ENCODE measurements around the gene DCK. TPM values are rescaled to one million over a fixed set of nuclear protein-coding genes. Genes with fewer than 3 reads are reported as not detected.
"Not testable (repeated sequence)": the region's sequence is repeated elsewhere in the genome, so short reads cannot be mapped to it uniquely, and the experiment has no call there.

Gene DCK
- total RNA-seq, 2 donors from 2014 or later: 25.3 TPM

DNA sequence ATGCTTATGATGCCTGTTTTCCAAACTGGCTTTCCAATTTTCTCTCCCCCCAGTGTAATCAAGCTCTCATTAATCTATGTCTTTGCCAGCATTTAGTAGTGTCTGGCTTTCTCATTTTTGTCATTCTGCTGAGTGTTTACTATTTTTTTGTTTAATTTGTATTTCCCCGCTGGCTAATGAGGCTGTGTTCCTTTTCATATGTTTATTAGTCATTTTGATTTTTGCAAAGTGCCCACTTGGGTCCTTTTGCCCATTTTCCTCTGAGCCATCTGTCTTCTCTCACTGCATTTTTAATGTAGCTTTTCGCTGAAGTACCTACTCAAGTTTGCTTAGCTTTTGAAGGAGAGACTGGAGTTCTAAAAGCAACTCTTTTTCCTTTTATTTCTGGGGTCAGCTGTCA is 14.7 kb downstream of the DCK start:
- Mint-ChIP-seq H3K4me1 (peaks cover 43% of the 10 kb centered on the region), H3K4me3 (no peak overlapping the region), H3K36me3 (ENCODE audit: low read depth) (peaks cover 3% of the 10 kb centered on the region), H3K27ac (peak overlapping the region; percentile 88), H3K27me3 (no peaks in the 10 kb centered on the region)
- ATAC-seq (no peak), DNase-seq (no peak)
- H3K9me3 ChIP-seq (ENCODE audit: control insufficient read depth, low read length, poor library complexity, severe bottlenecking): no peaks in the 10 kb centered on the region

DNA sequence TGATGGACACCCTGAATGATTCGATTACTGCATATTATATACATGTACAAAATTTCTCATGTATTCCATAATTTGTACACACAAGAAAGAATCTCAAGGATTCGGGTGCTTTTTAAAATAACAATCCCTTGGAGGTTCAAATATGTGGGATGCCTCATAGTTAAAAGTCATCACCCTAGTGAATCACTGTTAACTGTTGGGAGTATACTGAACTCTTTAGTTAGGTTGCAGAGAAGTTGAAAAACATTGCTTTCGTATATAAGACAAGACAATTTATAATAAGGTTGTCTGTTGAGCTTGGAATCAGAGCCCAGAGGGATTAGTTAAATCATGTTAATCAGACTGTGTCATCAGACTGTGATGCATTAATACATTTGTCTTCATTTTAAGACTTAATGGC is 15.6 kb downstream of the DCK start:
- H3K9me3 ChIP-seq (ENCODE audit: control insufficient read depth, low read length, poor library complexity, severe bottlenecking): no peaks in the 10 kb centered on the region
- ATAC-seq (no peak), DNase-seq (no peak)
- Mint-ChIP-seq H3K36me3 (ENCODE audit: low read depth) (peaks cover 3% of the 10 kb centered on the region), H3K27me3 (no peaks in the 10 kb centered on the region), H3K27ac (peak overlapping the region; percentile 88), H3K4me3 (no peak overlapping the region), H3K4me1 (peaks cover 36% of the 10 kb centered on the region)

DNA sequence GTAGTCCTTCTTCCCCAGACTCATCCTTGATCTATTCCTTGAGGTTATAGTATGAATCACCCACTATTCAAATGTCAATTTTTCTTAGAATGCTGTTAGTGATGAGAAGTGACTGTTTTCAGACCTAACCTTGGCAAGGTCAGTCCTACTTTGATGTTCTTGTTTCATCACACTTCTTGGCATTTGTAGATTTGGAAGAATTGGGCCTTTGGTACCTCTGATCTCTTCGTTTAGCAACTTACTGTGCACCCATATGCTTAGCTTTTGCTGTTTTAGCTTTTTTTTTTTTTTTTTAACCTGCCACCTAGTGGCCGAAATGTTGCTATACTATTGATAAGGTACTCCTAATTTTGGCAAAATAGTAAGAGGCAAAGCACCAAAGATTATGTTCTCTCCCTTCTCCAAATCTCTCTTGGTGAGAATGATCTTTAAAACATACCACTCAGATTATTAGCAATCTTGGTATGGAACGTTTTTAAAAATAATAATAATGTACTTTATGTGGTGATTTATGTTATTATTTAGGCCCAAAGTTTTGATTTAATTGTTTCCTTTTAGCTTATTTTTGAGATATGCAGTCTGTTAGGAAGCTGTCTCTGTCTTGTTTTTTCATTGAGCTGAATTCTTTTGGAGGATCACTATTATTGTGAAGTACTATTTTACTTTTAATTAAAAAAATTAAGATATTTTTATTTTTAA is 16.6 kb downstream of the DCK start:
- no peaks in the 10 kb centered on the region for H3K27me3 Mint-ChIP-seq
- no peak for DNase-seq
- H3K4me3 Mint-ChIP-seq: no peak overlapping the region
- peak; percentile 84 for ATAC-seq
- H3K27ac Mint-ChIP-seq: peak overlapping the region; percentile 88
- H3K9me3 ChIP-seq (ENCODE audit: control insufficient read depth, low read length, poor library complexity, severe bottlenecking): no peaks in the 10 kb centered on the region
- peaks cover 3% of the 10 kb centered on the region for H3K36me3 Mint-ChIP-seq (ENCODE audit: low read depth)
- H3K4me1 Mint-ChIP-seq: peaks cover 29% of the 10 kb centered on the region

DNA sequence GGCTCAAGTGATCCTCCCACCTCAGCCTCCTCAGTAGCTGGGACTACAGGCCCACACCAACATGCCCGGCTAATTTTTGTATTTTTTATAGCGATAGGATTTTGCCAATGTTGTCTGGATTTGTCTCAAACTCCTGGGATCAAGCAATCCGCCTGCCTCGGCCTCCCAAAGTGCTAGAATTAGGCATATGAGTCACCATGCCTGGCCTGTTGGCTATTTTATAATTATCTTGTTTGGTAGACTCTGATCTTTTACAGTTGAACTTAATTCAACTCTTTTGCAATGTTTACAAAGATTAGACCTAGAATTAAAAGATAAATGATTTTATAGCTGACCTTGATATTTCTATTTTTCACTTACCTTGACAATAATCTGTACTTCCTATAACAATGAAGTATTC is 18.0 kb downstream of the DCK start:
- peaks cover 3% of the 10 kb centered on the region for H3K36me3 Mint-ChIP-seq (ENCODE audit: low read depth)
- no peak for DNase-seq
- no peaks in the 10 kb centered on the region for H3K27me3 Mint-ChIP-seq
- H3K9me3 ChIP-seq (ENCODE audit: control insufficient read depth, low read length, poor library complexity, severe bottlenecking): no peaks in the 10 kb centered on the region
- H3K27ac Mint-ChIP-seq: no peak overlapping the region
- no peak overlapping the region for H3K4me3 Mint-ChIP-seq
- no peak for ATAC-seq
- peaks cover 24% of the 10 kb centered on the region for H3K4me1 Mint-ChIP-seq

DNA sequence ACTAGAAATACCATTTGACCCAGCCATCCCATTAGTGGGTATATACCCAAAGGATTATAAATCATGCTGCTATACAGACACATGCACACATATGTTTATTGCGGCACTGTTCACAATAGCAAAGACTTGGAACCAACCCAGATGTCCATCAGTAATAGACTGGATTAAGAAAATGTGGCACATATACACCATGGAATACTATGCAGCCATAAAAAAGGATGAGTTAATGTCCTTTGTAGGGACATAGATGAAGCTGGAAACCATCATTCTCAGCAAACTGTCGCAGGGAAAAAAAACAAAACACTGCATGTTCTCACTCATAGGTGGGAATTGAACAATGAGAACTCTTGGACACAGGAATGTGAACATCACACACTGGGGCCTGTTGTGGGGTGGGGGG is 23.9 kb downstream of the DCK start:
- H3K9me3 ChIP-seq (ENCODE audit: control insufficient read depth, low read length, poor library complexity, severe bottlenecking); ATAC-seq; H3K4me3 Mint-ChIP-seq; DNase-seq; H3K4me1 Mint-ChIP-seq; H3K27ac Mint-ChIP-seq; H3K27me3 Mint-ChIP-seq; H3K36me3 Mint-ChIP-seq (ENCODE audit: low read depth): not testable (repeated sequence)

DNA sequence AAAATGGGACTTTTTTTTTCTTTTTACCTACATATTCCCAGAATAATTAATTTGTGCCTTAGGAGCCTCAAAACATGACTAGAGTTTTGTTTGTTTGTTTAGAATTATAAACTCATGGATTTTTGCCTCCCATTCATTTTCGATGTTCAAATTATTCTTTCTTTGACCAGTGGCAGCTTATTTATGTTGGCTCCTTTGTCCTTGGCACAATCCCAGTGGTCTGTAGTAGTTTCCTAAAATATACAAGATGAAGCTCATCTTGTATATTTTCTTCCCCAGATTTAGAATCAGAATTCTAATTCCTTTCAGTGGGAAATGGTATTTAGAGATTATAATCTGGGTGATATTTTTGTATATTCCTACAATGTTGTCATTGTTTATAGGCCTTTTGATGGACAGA is 27.2 kb downstream of the DCK start:
- Mint-ChIP-seq H3K27ac (no peak overlapping the region), H3K27me3 (no peaks in the 10 kb centered on the region), H3K4me1 (peaks cover 4% of the 10 kb centered on the region), H3K36me3 (ENCODE audit: low read depth) (peaks cover 3% of the 10 kb centered on the region), H3K4me3 (no peak overlapping the region)
- ATAC-seq (no peak), DNase-seq (no peak)
- H3K9me3 ChIP-seq (ENCODE audit: control insufficient read depth, low read length, poor library complexity, severe bottlenecking): no peaks in the 10 kb centered on the region

DNA sequence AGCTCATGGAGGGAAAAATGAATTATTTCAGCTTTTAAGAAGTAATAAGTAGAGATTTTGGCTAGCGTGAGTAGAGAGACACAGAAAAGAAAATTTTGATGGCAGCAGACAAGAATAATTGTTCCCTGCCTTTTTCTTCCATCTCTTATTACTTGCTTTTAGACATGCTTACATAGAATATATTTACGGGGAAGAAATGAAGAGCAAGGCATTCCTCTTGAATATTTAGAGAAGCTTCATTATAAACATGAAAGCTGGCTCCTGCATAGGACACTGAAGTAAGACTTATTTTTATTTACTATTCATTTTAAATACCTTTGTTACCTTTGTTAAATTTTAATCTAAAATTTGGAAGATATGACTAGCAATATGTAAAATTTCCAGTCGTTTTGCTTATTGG is 32.2 kb downstream of the DCK start:
- H3K36me3 Mint-ChIP-seq (ENCODE audit: low read depth): peaks cover 6% of the 10 kb centered on the region
- H3K27ac Mint-ChIP-seq: no peak overlapping the region
- no peak for ATAC-seq

DNA sequence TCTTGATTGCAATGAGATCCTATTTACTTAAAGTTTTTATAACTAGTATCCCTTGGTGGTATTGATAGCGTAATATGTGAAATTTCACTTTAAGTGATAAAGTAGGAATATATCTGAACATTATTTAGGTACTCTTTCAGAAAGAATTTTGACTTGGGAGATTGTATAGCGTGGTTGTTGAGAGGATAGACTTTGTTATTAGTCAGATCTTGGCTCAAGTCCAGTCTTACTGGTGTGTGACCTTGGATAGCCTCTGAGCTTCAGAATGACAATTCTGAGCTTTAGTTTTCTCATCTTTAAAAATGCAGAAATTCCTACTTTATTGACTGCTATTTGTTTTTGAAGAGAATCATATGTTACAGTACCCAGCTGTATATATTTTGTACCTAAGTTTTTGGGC is 32.6 kb downstream of the DCK start:
- DNase-seq (no peak), ATAC-seq (no peak)
- Mint-ChIP-seq H3K4me1 (peaks cover 4% of the 10 kb centered on the region), H3K27ac (no peak overlapping the region), H3K4me3 (no peak overlapping the region), H3K27me3 (no peaks in the 10 kb centered on the region), H3K36me3 (ENCODE audit: low read depth) (peaks cover 6% of the 10 kb centered on the region)
- H3K9me3 ChIP-seq (ENCODE audit: control insufficient read depth, low read length, poor library complexity, severe bottlenecking): no peaks in the 10 kb centered on the region

More for the DNA sequence above, 32.2 kb downstream of the DCK start:
- Mint-ChIP-seq H3K4me1 (peaks cover 4% of the 10 kb centered on the region), H3K4me3 (no peak overlapping the region), H3K27me3 (no peaks in the 10 kb centered on the region)
- DNase-seq: no peak
- no peaks in the 10 kb centered on the region for H3K9me3 ChIP-seq (ENCODE audit: control insufficient read depth, low read length, poor library complexity, severe bottlenecking)

DNA sequence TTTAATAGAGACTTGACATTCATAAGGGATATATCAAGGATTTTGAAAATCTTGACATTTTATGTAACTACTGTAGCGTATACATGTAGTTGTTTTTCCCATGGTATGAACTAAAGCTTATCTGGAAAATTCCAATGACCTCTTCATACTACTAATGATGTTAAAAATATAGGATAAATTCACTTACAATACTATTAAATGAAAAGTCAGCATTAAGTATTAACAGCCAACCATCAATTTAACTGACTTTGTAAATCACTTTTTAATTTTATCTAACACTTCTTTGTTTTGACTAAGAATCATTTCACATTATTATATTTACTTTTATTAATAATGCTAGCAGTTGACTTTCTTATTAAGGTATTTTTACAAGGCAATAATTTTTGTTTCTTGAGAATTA is 34.2 kb downstream of the DCK start:
- no peak for ATAC-seq
- peaks cover 4% of the 10 kb centered on the region for H3K4me1 Mint-ChIP-seq
- peak overlapping the region; percentile 72 for H3K27ac Mint-ChIP-seq
- H3K4me3 Mint-ChIP-seq: no peak overlapping the region
- H3K36me3 Mint-ChIP-seq (ENCODE audit: low read depth): peaks cover 9% of the 10 kb centered on the region
- H3K9me3 ChIP-seq (ENCODE audit: control insufficient read depth, low read length, poor library complexity, severe bottlenecking): no peaks in the 10 kb centered on the region
- H3K27me3 Mint-ChIP-seq: no peaks in the 10 kb centered on the region
- no peak for DNase-seq

DNA sequence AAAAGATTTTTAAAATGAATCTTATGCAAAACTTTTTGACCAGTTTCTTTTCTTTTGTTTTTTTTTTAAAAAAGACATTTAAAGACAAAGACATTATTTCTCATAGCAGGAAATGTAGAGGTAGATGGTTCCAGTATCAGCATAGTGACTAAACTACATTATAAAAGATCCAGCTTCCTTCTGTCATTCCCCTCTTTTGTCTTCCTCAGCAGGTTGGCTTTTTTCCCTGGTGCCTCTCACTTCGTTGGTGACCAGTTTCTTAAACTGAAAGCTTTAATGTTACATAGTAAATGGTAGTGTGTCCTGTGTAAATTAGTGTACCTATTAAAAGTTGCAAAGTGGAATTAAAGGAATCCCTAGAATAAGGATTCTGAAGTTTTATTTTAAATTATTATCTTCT is 36.1 kb downstream of the DCK start:
- H3K4me3 Mint-ChIP-seq: no peak overlapping the region
- no peak for DNase-seq
- no peaks in the 10 kb centered on the region for H3K4me1 Mint-ChIP-seq
- no peaks in the 10 kb centered on the region for H3K27me3 Mint-ChIP-seq
- H3K9me3 ChIP-seq (ENCODE audit: control insufficient read depth, low read length, poor library complexity, severe bottlenecking): no peaks in the 10 kb centered on the region
- H3K27ac Mint-ChIP-seq: no peak overlapping the region
- ATAC-seq: no peak
- peaks cover 11% of the 10 kb centered on the region for H3K36me3 Mint-ChIP-seq (ENCODE audit: low read depth)

DNA sequence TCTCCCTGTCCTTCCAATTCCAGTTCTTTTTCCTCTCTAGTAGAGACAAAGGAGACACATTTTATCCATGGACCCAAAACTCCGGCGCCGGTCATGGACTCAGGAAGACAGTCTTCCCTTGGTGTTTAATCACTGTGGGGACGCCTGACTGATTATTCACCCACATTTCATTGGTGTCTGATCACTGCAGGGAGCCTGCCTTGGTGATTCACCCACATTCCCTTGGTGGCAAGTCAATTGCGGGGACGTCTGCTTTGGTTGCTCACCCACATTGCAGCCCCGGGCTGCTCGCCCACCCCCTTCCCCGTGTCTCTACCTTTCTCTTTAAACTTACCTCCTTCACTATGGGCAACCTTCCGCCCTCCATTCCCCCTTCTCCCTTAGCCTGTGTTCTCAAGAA is 38.7 kb downstream of the DCK start:
- H3K36me3 Mint-ChIP-seq (ENCODE audit: low read depth); H3K4me1 Mint-ChIP-seq; H3K9me3 ChIP-seq (ENCODE audit: control insufficient read depth, low read length, poor library complexity, severe bottlenecking); H3K27ac Mint-ChIP-seq; H3K4me3 Mint-ChIP-seq; DNase-seq; ATAC-seq; H3K27me3 Mint-ChIP-seq: not testable (repeated sequence)

DNA sequence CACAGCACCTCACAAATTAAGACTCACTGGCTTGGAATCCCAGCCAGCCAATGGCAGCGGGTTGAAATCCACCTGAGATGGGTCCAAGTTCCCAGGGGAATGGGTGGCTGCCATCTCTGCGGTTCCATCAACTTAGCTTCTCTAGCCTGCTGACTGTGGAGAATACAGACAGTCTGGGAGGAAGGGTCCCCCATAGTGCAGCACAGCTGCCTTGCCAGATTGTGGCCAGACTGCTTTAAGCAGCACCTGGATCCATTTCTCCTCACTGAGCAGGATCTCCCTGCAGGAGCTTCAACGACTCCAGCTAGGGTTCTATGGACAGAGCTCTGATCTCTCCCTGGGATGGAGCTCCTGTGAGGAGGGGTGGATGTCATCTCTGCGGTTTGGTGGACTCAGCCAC is 51.8 kb downstream of the DCK start:
- no peaks in the 10 kb centered on the region for H3K9me3 ChIP-seq (ENCODE audit: control insufficient read depth, low read length, poor library complexity, severe bottlenecking)
- H3K27me3 Mint-ChIP-seq: no peaks in the 10 kb centered on the region
- no peaks in the 10 kb centered on the region for H3K36me3 Mint-ChIP-seq (ENCODE audit: low read depth)
- ATAC-seq (no peak), DNase-seq (no peak)
- H3K4me1 Mint-ChIP-seq: no peaks in the 10 kb centered on the region
- H3K27ac Mint-ChIP-seq: no peak overlapping the region
- H3K4me3 Mint-ChIP-seq: no peak overlapping the region

DNA sequence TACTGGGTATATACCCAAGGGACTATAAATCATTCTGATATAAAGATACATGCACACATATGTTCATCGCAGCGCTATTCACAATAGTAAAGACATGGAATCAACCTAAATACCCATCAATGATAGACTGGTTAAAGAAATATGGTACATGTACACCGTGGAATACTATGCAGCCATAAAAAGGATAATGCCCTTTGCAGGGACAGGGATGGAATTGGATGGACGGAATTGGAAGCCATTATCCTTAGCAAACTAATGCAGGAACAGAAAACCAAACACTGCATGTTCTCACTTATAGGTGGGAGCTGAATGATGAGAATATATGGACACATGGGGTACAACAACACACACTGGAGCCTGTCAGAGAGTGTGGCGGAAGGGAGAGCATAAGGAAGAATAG is 55.9 kb downstream of the DCK start:
- DNase-seq (no peak), ATAC-seq (no peak)
- H3K36me3 Mint-ChIP-seq (ENCODE audit: low read depth): no peaks in the 10 kb centered on the region
- H3K9me3 ChIP-seq (ENCODE audit: control insufficient read depth, low read length, poor library complexity, severe bottlenecking): no peaks in the 10 kb centered on the region
- H3K4me3 Mint-ChIP-seq: no peak overlapping the region
- no peaks in the 10 kb centered on the region for H3K4me1 Mint-ChIP-seq
- no peak overlapping the region for H3K27ac Mint-ChIP-seq
- no peaks in the 10 kb centered on the region for H3K27me3 Mint-ChIP-seq

DNA sequence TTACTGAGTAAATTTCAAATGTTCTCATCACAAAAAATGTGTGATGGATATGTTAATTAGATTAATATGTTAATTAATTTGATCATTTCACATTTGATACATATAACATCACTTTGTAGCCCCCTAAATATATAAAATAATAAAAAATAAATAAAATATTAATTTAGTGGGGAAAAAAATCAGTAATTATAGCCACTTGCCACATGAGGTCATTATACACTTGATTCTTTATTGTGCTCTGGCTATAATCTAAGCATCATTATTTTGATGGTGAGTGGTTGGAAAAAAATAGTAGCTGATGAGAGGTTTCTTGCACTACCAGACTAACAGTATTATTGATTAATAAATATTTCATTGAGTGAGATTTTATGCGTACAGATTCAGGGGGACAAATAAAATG is 57.4 kb downstream of the DCK start:
- no peak overlapping the region for H3K4me3 Mint-ChIP-seq
- no peaks in the 10 kb centered on the region for H3K4me1 Mint-ChIP-seq
- ATAC-seq: no peak
- no peaks in the 10 kb centered on the region for H3K27me3 Mint-ChIP-seq
- H3K36me3 Mint-ChIP-seq (ENCODE audit: low read depth): no peaks in the 10 kb centered on the region
- no peak for DNase-seq
- H3K9me3 ChIP-seq (ENCODE audit: control insufficient read depth, low read length, poor library complexity, severe bottlenecking): no peaks in the 10 kb centered on the region
- no peak overlapping the region for H3K27ac Mint-ChIP-seq

Data from T-helper 17 cell (primary cell).